IMR-90 (cell line): Measurements from ENCODE around the gene MAN1C1. TPM values are rescaled to one million over a fixed set of nuclear protein-coding genes. Genes with fewer than 3 reads are reported as not detected.

Experiments used
- ATAC-seq: fragments of 200-7000 bp; cut with Tn5 transposase; 2 replicates; pipeline ENCODE4 v1.9.1; 2020; ENCODE audit warnings: low read depth, mild to moderate bottlenecking, moderate library complexity
- BruUV-seq: library from RNA; stranded (reverse); fragments of 400-500 nt; replicated peaks from 2 replicates; lab custom pipeline; 2021; lab: Mats Ljungman, UMichigan
- CTCF ChIA-PET: fragments of 300-600 bp; formaldehyde crosslinking; extraction: SDS; loops from one replicate; lab custom pipeline; 2021; ENCODE audit warnings: antibody characterized with exemption; lab: Yijun Ruan, JAX
- POLR2A ChIA-PET: fragments of 300-600 bp; sonication (Branson Sonifier 250); formaldehyde crosslinking; loops from one replicate; lab custom pipeline; 2022; ENCODE audit warnings: antibody characterized with exemption; ENCODE audit not compliant: unreplicated experiment; lab: Charles Lee
- DNase-seq: peaks from one replicate; pipeline ENCODE4 v3.0.0; 2013
- H2AFZ ChIP-seq: replicated peaks from 2 replicates; pipeline ENCODE3; 2013; ENCODE audit warnings: low read length, mild to moderate bottlenecking; ENCODE audit not compliant: poor library complexity
- H2AK5ac ChIP-seq: 2 replicates; pipeline ENCODE4 v1.6.1; 2013; ENCODE audit warnings: low read depth, low read length, inconsistent platforms
- H2AK9ac ChIP-seq: replicated peaks from 2 replicates; pipeline ENCODE3; 2013; ENCODE audit warnings: mild to moderate bottlenecking, low read depth, low read length, moderate library complexity; ENCODE audit not compliant: poor library complexity
- H2BK120ac ChIP-seq: 2 replicates; pipeline ENCODE4 v1.6.1; 2013; ENCODE audit warnings: low read depth, low read length, inconsistent platforms
- H2BK15ac ChIP-seq: 3 replicates; pipeline ENCODE4 v1.6.1; 2013; ENCODE audit warnings: low read depth, low read length, inconsistent platforms
- H2BK20ac ChIP-seq: 2 replicates; pipeline ENCODE4 v1.6.1; 2013; ENCODE audit warnings: low read depth, mild to moderate bottlenecking, inconsistent platforms, low read length, moderate library complexity
- H2BK5ac ChIP-seq: 2 replicates; pipeline ENCODE4 v1.6.1; 2013; ENCODE audit warnings: mild to moderate bottlenecking, low read depth, low read length, inconsistent platforms; ENCODE audit not compliant: poor library complexity, severe bottlenecking
- H3K14ac ChIP-seq: replicated peaks from 2 replicates; pipeline ENCODE4 v1.6.1; 2013; ENCODE audit warnings: low read depth, low read length, inconsistent platforms
- H3K18ac ChIP-seq: 2 replicates; pipeline ENCODE4 v1.6.1; 2013; ENCODE audit warnings: low read depth, low read length, control low read depth
- H3K23ac ChIP-seq: 2 replicates; pipeline ENCODE4 v1.6.1; 2013; ENCODE audit warnings: low read depth, low read length, inconsistent platforms
- H3K27ac ChIP-seq: 2 replicates; pipeline ENCODE4 v1.5.1; 2013; ENCODE audit warnings: mild to moderate bottlenecking, control low read depth, low read length; ENCODE audit not compliant: insufficient read depth
- H3K27me3 ChIP-seq: 2 replicates; pipeline ENCODE4 v1.6.1; 2013; ENCODE audit warnings: low read length; ENCODE audit not compliant: control insufficient read depth, insufficient read depth
- H3K36me3 ChIP-seq: 2 replicates; pipeline ENCODE4 v1.6.1; 2013; ENCODE audit warnings: low read length, mixed read lengths; ENCODE audit not compliant: control insufficient read depth, insufficient read depth
- H3K4ac ChIP-seq: 2 replicates; pipeline ENCODE4 v1.6.1; 2013; ENCODE audit warnings: low read depth, low read length, inconsistent platforms
- H3K4me1 ChIP-seq: 2 replicates; pipeline ENCODE4 v1.6.1; 2013; ENCODE audit warnings: low read length, mixed read lengths; ENCODE audit not compliant: control insufficient read depth, insufficient read depth
- H3K4me2 ChIP-seq: 2 replicates; pipeline ENCODE4 v1.6.1; 2013; ENCODE audit warnings: low read depth, mild to moderate bottlenecking, control low read depth, low read length, moderate library complexity
- H3K4me3 ChIP-seq: 2 replicates; pipeline ENCODE4 v1.5.1; 2013; ENCODE audit warnings: low read depth, mild to moderate bottlenecking, control low read depth, low read length, moderate library complexity; ENCODE audit not compliant: insufficient read depth
- H3K56ac ChIP-seq: 2 replicates; pipeline ENCODE4 v1.6.1; 2013; ENCODE audit warnings: low read length, inconsistent platforms; ENCODE audit not compliant: insufficient read depth; ENCODE audit errors: extremely low read depth
- H3K79me1 ChIP-seq, 2 experiments: 2 replicates each; pipeline ENCODE4 v1.6.1; 2013; ENCODE audit warnings: low read length in 2 of 2, inconsistent platforms in 1 of 2, low read depth in 1 of 2
- H3K9ac ChIP-seq: 2 replicates; pipeline ENCODE4 v1.6.1; 2013; ENCODE audit warnings: low read depth, low read length, control low read depth
- H3K9me1 ChIP-seq: 2 replicates; pipeline ENCODE4 v1.6.1; 2013; ENCODE audit warnings: low read length, inconsistent platforms; ENCODE audit not compliant: insufficient read depth
- H3K9me3 ChIP-seq: 2 replicates; pipeline ENCODE4 v1.6.1; 2013; ENCODE audit warnings: low read length; ENCODE audit not compliant: control insufficient read depth, insufficient read depth
- H4K20me1 ChIP-seq: 2 replicates; pipeline ENCODE4 v1.6.1; 2013; ENCODE audit warnings: low read length, inconsistent platforms; ENCODE audit not compliant: insufficient read depth
- H4K5ac ChIP-seq: 2 replicates; pipeline ENCODE4 v1.6.1; 2013; ENCODE audit warnings: mild to moderate bottlenecking, low read depth, low read length, control low read depth
- H4K8ac ChIP-seq, 2 experiments: 2 replicates each; pipeline ENCODE4 v1.6.1; 2013; ENCODE audit warnings: low read depth in 2 of 2, low read length in 2 of 2, control low read depth in 1 of 2, inconsistent platforms in 1 of 2
- H4K91ac ChIP-seq: 2 replicates; pipeline ENCODE4 v1.6.1; 2013; ENCODE audit warnings: low read depth, low read length, inconsistent platforms; ENCODE audit not compliant: insufficient read depth
- CEBPB ChIP-seq: IDR thresholded peaks from 2 replicates; pipeline ENCODE4 v1.6.1; 2012; ENCODE audit warnings: low read depth, low read length, improper control_type of control experiment
- RAD21 ChIP-seq: IDR thresholded peaks from 2 replicates; pipeline ENCODE4 v1.6.1; 2012; ENCODE audit warnings: low read length, improper control_type of control experiment
- WGBS, 2 experiments: methylation state at CpG; one replicate each; pipeline versions ENCODE4 v1.1.5 to v1.1.7; 2013; ENCODE audit warnings: missing lambda C conversion rate in 2 of 2; ENCODE audit not compliant: insufficient read length in 1 of 2; ENCODE audit errors: extremely low coverage in 2 of 2; 5-methylcytosine and 5-hydroxymethylcytosine counted together
- dilution Hi-C: fragments of 300-500 bp; cut with HindIII; formaldehyde crosslinking; loops from one replicate; pipeline ENCODE4 v1.14.3; 2018; ENCODE audit warnings: low sequenced_read_pairs; ENCODE audit not compliant: unreplicated experiment
- in situ Hi-C: fragments of 300-500 bp; cut with MboI; formaldehyde crosslinking; loops from 3 replicates; pipeline ENCODE4 v1.14.3; 2019; ENCODE audit warnings: low sequenced_read_pairs, inconsistent platforms, mixed read lengths
- intact Hi-C: fragments of 100-400 bp; cut with micrococcal nuclease; formaldehyde crosslinking; loops from 2 replicates; pipeline ENCODE4 v1.10.0; 2022
- polyA plus RNA-seq, 3 experiments: library from polyadenylated mRNA; depleted of rRNA; stranded (reverse); fragments of >200 nt; gene quantifications; 2 replicates each; pipeline ENCODE4 v1.2.3, GENCODE V29; 2012; ENCODE audit warnings: low replicate concordance in 1 of 3
- total RNA-seq: library from RNA; depleted of rRNA; stranded (reverse); fragments of >200 nt; gene quantifications from 2 replicates; pipeline ENCODE4 v1.2.3, GENCODE V29; 2012

The MAN1C1 gene
- total and polyA plus RNA-seq, 2 of the 4 experiments (the other 2 are of a cell fraction), result 3.2 to 11.3 TPM

DNA sequence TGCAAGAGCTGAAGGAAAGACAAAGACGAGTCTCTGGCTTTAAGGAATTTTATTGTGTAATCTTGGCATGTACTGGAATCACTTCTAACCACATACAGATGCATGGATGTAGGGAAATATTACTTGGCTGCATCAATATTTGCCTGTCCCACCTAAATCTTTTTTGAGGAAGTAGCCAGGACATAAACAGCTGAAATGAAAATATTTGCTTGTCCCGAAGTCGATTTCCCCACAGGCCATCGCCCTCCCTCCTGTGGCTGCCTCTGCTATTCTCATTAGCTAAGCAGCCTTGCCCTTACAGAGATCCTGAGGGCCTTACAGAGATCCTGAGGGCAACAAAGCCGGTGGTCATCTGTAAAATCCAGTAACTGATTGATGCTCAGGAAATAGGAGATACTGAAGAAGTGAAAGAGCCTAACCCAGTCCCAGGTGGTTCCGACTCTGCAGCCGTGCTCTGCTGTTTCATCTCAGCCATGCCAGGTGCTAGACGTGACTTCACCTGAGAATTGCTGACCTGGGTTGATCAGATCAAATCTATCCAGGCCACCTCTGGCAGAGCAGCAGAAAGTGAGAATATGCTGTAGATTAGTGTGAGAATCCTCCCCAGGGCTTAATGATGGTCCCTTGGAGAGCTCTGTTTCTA lies 25.5 kb downstream of the MAN1C1 start:
- no peak overlapping the region for H2AK5ac ChIP-seq
- H4K8ac ChIP-seq, result peak overlapping the region in 1 of 2 experiments; percentile 31; a peak in 1 of 4 replicates
- no peak overlapping the region for H3K4me3 ChIP-seq
- H2BK20ac ChIP-seq, result peak overlapping the region; percentile 1; the same call in 1 of the 2 replicates
- ATAC-seq, result peak; percentile 79
- H3K9me1 ChIP-seq, result peaks cover 7% of the 10 kb centered on the region; the same call in 1 of the 2 replicates
- H4K20me1 ChIP-seq, result peaks cover 15% of the 10 kb centered on the region
- CTCF ChIA-PET, result no interaction called here
- no peak overlapping the region for H3K56ac ChIP-seq
- peak overlapping the region; percentile 48; the same call in 1 of the 2 replicates for H3K4me2 ChIP-seq
- peaks cover 0 to 6% of the 10 kb centered on the region in 2 experiments; a peak in 1 of 4 replicates for H3K79me1 ChIP-seq
- dilution Hi-C loops (no loop called here), intact Hi-C loops (no loop called here), in situ Hi-C loops (no loop called here)
- H3K27me3 ChIP-seq, result no peaks in the 10 kb centered on the region
- peaks cover 6% of the 10 kb centered on the region; the same call in 1 of the 2 replicates for H3K4me1 ChIP-seq
- H3K23ac ChIP-seq, result no peak overlapping the region
- 0 out of 2 replicates have a peak overlapping the region, but pooled peaks have one; percentile 6 for H4K91ac ChIP-seq
- WGBS, 2 experiments, result 67% methylated on average over 1 of the region's 8 CpGs; no CpG with 5 or more reads in 1 of the 2 experiments
- DNase-seq, result peak; percentile 67
- 0 out of 2 replicates have a peak overlapping the region, but pooled peaks have one; percentile 1 for H3K9ac ChIP-seq
- H2BK15ac ChIP-seq, result no peak overlapping the region
- H3K36me3 ChIP-seq, result peaks cover 10% of the 10 kb centered on the region; the same call in 1 of the 2 replicates
- BruUV-seq, result no TSS peak
- no peak overlapping the region for H2AFZ ChIP-seq
- 0 out of 2 replicates have a peak overlapping the region, but pooled peaks have one; percentile 16 for H3K18ac ChIP-seq
- TF ChIP-seq RAD21 (no peak), CEBPB (peak; percentile 90)
- peak overlapping the region; percentile 14; the same call in 1 of the 2 replicates for H3K4ac ChIP-seq
- H4K5ac ChIP-seq, result peak overlapping the region; percentile 24; the same call in 1 of the 2 replicates
- peak overlapping the region; percentile 42; the same call in 1 of the 2 replicates for H3K14ac ChIP-seq
- H3K27ac ChIP-seq, result peak overlapping the region; percentile 16; the same call in 1 of the 2 replicates
- H2AK9ac ChIP-seq, result no peak overlapping the region
- no peak overlapping the region for H2BK120ac ChIP-seq
- POLR2A ChIA-PET, result no interaction called here
- H2BK5ac ChIP-seq, result no peak overlapping the region
- H3K9me3 ChIP-seq, result no peaks in the 10 kb centered on the region
